HG03097 (cell line): ENCODE measurements around the gene AOPEP.

Source experiments
- ATAC-seq: cut with Tn5 transposase; IDR thresholded peaks from one replicate; pipeline ENCODE4 v1.9.1; 2021; ENCODE audit not compliant: unreplicated experiment, low FRiP score

The AOPEP gene, protein sequence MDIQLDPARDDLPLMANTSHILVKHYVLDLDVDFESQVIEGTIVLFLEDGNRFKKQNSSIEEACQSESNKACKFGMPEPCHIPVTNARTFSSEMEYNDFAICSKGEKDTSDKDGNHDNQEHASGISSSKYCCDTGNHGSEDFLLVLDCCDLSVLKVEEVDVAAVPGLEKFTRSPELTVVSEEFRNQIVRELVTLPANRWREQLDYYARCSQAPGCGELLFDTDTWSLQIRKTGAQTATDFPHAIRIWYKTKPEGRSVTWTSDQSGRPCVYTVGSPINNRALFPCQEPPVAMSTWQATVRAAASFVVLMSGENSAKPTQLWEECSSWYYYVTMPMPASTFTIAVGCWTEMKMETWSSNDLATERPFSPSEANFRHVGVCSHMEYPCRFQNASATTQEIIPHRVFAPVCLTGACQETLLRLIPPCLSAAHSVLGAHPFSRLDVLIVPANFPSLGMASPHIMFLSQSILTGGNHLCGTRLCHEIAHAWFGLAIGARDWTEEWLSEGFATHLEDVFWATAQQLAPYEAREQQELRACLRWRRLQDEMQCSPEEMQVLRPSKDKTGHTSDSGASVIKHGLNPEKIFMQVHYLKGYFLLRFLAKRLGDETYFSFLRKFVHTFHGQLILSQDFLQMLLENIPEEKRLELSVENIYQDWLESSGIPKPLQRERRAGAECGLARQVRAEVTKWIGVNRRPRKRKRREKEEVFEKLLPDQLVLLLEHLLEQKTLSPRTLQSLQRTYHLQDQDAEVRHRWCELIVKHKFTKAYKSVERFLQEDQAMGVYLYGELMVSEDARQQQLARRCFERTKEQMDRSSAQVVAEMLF

DNA sequence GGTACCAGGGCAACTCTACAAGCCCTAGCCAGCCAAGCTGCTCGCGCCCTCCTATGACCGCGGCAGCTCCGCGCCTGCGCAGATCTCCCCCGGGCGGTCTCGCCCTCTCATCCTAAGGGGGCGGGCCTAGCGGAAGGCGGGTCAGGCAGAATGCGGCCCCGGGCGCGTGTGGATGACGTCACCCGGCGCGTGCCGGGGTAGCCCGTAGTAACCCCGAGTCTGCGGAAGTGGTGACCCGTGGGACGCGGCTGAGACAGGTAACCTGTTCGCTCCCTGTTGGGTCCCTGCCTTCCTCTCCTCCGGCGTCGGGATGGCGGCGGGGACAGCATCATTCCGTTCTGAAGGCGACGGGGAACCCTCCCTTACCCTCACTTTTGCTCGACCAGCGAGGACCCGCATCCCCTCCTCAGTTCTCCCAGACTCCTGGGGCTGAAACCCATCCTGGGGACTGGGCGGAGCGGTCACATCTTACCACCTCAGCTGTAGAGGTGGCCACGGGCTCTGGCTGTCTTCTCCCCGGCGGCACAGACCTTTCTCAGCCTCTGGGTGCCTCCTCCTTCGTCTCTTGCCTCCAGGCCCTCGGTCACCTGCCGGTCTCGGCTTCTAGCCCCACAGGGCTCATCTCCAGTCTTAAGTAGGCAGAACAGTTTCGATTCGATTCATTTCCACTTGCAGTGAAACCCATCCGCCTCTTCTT, at the start of gene AOPEP:
Gene AOPEP (plus strand): TSS at position 205 of the 697 bp plus-strand sequence. CDS start 33,085 bp downstream, outside the sequence.
- ATAC-seq: peak; percentile 88

DNA sequence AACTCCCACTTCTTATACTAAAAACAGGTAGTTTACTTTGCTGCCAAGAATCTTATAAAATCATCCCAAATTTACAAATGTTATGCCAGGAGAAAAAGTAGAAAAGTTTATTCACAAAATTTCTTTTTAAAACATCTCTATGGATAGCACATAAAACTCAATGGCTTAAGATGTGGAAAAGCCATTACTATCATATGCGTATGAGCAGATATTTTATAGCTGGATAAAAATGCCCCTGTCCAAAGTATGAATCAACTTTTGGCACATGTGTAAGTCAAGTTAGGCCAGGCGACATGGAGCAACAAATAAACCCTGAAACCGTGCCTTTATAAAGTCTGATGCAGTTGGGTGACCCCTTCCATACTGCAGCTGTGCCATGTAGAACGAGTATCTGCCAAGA, 48.6 kb upstream of the AOPEP start:
- no peak for ATAC-seq

DNA sequence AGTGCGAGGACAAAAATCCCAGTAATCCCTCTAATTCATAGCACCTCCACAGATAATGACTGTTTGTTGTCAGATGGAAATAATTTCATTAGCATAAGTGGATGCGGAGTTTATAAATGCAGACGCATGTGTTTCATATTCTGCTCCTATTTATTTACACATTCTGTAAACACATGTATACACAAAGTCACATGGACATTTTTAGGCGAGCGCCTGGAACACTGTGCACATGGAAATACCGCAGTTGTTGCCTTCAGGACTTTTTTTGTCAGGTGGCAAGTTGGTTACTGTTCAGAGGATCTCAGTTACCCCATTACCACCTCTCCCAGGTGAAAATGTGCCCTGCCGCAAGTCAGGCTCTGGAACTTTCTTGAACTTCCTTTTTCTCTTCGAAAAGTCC, 46.9 kb upstream of the AOPEP start:
- no peak for ATAC-seq

DNA sequence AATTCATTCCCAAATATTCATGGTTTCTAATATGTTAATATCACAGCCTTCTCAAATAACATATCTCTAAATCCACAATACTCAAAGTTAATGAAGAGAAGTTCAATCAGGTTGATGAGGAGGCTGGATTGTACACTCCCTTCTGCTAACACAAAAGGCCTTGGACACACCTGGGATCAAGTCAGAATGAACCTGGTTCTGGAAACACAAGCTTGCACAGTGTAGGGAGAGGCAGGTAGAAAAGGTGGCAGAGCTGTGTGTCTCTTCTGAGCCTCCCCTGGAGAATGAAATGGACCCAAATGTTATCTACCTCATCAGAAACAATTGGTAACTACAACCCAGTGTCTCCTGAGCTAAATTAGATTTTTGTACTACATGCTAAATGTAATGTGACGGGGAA, 46.5 kb upstream of the AOPEP start:
- no peak for ATAC-seq

DNA sequence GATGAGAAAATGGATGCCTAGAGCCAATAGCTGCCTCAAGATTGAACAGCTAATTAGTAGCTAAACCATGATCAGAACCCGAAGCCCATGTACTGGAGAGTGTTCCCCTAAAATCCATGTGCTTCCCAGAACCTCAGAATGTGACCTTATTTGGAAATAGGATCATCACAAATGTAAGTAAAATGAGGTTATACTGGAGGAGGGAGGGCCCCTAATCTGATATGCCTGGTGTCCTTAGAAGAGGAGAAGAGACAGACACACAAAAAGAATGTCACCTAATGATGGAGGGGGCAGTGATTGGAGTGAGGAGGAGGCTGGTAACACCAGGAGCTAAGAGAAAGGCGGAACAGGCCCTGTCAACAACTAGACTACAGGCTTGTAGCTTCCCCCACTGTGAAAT, 45.9 kb upstream of the AOPEP start:
- ATAC-seq: no peak

DNA sequence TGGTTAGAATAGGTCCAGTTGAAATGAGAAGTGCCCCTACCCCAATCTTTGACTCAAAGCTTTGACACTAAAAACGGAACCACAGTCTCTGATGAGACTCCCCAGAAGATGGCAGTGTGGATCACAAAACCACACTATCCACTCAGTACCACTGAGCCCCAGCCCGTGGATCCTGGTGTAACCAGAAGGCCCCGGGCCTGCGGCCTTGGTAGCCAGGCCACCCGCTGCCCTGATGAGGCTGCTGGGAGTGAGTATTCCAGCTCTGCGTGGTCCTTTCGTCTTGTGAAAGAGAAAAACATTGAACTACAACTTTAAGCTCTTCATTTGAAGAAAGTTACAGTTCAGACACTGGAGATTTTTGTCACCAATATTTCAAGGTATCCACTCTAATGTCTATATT, 45.0 kb upstream of the AOPEP start:
- ATAC-seq: no peak

DNA sequence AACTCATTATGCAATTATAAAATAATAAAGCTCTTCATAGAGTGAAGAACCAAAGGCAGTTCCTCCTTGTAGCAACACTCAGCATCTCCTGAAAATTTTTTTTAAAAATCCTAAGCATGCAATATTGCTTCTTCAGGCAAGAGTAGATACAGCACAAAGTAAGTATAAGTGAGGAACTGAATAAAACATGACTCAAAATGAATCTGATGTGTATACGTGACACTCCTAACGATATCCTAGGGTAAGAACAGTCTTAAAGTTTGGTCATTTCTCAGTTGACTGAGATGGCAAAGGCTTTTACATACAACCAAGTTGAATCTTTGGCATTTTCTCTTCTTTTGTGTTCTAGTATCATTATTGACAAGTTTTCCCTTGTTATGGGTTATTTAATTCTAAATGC, 41.1 kb upstream of the AOPEP start:
- no peak for ATAC-seq

DNA sequence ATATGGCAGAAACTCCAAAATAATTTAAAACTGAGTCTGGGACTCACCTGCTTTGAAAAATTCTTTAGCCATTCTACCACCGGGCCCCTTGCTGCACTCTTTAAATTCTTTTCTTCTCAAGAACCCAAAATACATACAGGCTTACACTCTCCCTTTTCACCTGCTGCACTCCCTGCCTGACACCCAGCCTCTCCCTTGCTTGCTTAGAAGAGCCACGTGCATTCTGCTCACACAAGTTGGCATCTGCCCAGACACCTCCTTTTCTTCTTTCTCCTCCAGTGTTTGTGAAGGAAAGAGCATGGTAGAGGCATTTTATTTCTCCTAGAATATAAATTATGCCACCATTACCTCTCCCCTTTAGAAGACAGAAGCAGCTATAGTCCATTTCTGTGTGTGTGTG, 39.0 kb upstream of the AOPEP start:
- ATAC-seq: no peak

DNA sequence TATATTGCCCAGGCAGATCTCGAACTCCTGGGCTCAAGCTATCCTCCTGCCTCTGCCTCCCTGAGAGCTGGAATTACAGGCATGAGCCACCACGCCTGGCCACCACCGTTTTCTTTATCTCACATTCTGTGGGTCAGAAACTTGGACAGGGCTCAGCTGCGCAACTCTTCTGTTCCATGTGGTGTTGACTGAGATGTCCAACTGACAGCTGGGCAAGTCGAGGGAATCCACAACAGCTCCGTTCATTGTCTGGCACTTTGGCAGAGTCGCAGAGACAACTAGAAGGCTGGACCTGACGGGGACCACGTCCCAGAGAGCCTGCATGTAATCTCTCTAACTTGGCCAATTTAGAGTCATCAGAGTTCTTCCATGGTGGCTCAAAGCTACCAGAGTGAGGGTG, 36.2 kb upstream of the AOPEP start:
- no peak for ATAC-seq

DNA sequence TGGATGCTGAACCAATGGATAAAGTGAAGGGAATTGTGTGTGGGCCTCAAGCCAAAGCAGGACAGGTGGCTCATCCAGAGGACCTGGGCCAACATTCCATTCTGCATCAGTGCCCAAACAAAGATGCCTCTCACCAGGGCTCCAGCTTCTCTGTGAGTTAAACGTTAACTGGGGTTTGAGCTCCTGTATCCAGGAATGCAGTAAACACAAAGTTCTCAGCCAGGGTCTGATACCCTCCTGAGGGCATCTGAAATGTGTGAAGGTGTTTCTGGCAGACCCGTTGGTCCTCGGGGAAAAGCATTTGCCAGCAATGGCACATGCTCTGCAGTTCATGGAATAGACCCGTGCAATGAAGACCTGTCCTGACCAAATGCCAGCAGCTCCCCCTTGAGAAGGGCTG, 33.9 kb upstream of the AOPEP start:
- no peak for ATAC-seq

DNA sequence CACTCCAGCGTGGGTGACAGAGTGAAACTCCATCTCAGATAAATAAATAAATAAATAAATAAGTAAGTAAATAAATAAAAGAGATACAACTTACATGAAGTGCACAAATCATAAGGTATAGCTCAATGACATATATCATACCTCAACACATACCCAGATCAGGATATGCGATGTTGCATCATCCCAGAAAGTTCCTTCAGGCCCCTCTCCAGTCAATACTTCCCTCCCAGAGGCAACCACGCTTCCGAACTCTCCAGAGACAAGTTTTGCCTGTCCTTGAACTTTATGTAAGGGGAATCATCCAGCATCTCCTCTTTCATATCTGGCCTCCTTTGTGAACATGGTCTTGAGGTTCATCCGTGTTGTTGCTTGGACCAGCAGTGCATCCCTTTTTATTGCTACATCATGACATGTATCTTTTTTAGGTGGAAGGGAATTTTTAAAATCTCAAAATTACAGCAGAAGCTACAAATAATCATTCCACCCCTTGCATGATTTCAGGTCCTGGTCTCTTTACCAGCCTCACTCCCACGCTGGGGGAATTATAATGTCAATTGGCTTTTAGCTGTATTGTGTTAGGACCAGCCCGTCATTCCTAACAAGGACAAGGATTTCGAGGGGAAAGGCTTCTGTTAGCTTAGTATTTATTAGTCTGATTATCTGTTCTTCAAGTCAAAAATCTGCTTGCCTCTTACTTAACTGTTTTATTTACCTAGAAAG, 32.9 kb upstream of the AOPEP start:
- no peak for ATAC-seq

DNA sequence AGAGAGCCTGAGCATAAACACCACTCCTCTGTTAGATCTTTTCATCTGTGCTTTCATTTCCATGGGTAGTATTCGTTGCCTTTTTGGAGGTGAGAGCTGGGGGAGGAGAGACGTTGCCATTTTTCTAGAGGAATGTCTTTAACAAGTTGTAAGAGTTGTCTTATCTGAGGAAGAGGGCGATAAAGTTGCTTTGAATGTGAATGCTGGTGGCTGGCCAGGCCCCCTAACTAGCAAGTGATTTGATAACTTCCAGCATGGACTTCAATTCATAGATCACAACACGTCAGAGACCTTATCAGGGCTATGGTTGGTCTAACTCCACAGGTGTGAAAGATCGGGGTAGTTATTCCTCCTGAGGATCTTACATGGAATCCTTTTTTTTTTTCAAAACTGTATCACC, 30.0 kb upstream of the AOPEP start:
- no peak for ATAC-seq

DNA sequence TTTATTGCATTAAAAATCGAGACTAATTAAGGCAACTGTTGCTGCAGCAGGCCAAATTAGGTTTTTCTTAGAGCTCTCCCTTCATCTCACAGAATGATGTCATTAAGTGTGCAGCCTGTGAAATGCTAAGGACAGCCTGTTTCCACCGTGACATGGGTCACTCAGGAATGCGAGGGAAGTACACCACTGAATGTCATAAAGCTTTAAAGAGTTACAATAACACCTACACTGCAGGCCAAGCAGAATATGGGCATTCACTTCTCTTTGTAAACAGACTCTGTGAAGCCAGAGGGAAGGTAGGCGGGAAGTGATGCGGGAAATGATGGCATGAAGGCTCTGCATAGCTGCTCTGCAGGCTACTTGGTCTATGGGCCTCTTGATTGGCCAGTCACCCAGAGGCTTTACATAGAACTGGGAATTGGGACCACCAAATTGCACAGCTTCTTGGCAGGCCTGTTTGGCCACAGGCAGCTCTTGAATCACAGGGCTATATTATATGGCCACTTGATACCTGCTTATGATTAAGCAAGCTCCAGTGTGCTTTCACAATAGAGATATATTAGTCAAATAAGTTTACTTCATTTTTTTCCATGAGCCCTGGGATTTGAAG, 28.4 kb upstream of the AOPEP start:
- ATAC-seq: no peak

DNA sequence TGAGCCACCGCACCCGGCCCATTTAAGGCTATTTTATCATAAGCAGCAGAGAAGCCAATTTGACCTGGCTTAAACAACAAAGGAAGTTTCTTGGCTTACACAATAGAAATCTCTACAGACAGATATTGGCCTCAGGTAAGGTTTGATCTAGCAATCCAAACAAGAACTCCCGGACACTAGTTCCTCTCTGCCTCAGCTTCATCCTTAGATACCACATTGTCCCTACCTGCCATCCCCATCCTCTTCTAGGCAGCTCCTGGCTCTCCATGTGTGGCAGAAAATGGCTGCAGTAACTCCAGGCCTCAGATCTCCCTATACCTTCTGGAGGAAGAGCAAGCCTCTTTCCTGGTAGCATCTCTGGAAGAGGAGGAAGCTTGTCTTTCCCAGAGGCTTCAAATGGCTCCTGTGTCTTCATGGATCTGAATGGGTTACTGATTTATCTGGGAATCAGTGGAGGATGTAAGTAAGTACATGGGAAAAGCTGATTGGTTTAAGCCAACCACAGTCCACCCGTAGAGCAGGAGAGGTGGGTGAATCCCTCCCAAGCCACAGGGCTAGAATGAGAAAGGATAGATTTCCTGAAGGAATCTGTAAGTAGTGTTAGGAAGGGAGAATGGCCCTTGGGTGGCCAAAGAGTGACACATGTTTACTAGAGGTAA, 26.7 kb upstream of the AOPEP start:
- ATAC-seq: no peak

DNA sequence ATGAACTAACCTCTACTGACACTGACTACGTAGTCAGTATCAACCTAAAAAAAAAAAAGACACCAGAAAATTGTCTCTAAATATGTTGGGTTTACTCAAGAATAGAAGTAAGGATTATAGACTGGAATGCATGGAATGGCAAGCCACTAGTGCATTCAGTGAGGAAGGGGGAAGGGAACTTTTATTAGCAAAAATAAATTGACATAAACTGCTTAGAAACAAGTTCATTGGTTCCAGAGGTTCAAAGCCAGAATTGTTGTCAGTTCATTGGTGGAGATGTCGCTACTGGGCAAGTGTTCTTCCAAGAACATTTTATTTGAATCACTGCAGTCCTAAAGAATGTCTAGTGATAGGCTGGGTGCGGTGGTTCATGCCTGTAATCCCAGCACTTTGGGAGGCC, 26.1 kb upstream of the AOPEP start:
- ATAC-seq: no peak

DNA sequence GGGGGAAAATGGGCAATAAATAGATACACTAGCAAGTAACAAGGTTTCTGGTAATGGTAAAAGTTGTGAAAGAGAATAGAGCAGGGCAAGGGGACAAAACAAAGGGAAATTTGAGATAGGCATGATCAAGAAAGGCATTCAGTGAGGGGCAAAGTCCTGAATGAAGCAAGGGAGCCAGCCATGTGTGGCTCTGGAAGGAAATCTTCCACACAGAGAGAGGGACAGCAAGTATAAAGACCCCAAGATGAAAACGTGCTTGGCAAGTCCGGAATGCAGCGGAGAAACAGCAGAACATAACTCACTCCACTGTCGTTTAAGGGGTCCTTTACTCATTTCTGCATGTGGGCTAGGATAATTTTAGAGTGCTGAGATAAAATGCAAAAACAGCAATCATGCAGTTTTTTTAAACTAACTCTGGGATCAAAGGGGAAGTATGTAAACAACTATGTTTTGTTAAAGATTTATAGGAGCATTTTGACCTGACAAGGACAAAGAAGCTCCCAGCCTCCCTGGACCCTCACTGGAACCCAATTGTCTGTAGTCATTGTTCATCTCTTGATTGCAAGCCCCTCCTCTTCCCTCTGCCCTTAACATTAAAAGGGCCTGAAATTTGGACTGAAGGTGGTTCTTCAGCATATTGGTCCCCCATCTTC, 22.9 kb upstream of the AOPEP start:
- ATAC-seq: no peak

DNA sequence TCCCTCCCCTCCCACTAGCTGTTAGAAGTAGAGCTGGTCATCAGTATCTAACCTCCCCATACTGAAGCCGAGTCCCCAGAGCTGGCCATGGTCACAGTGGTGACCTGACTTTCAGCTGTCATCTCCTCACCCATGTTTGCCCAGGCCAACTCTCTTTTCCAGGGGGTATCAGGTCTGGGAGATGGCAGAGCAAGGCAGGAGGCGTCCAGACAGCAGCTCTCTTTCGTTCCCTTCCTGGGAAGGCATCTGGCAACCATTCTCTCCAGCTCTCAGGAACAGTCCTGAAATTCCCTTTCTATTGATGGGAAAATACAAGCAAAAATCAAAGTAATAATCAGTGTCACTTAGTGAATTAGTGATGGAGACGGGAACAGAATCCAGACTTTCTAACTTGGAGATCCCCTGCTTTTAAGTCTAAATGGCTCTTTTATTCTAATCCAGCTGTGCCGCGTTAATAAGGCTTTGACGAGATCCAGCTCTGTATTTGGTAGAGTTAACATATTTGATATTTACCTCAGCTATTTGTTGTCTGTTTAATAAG, 21.3 kb upstream of the AOPEP start:
- no peak for ATAC-seq

DNA sequence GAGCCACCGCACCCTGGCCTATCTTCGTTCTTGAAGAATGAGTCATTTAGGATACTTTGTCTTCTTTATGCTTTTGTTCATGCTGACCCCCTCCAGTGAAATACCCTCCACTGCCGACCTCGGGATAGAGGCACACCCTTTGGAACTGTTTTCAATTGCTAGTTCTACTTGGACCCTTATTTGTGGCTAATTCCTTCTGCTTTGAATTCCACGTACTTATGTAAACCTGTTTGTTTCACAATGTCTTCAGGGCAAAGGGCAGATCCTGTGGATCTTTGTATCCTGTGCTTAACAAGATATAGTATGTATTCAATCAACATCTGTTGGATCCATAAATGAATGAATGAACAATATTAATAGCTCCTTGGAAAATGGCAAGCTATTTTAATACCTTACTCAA, 19.6 kb upstream of the AOPEP start:
- ATAC-seq: no peak
